Activated T-cell treated with anti-CD3 and anti-CD28 coated beads, Interleukin-2, amount 50 U/mL, for 4 hours (primary cell): ENCODE results near the gene LRRC58. TPM values are rescaled to one million over a fixed set of nuclear protein-coding genes. Genes with fewer than 3 reads are reported as not detected.

Experiments
- ATAC-seq, 2 donors: fragments of 200-7000 bp; cut with Tn5 transposase; one replicate each; pipeline ENCODE4 v1.10.0; 2021
- DNase-seq: peaks from one replicate; pipeline ENCODE4 v3.0.0-alpha.2; 2020
- H3K27me3 Mint-ChIP-seq: one replicate; pipeline ENCODE4 v1.8.0; 2021; ENCODE audit warnings: low read depth, mixed read lengths
- H3K36me3 Mint-ChIP-seq: one replicate; pipeline ENCODE4 v1.8.0; 2022; ENCODE audit warnings: mixed read lengths; ENCODE audit not compliant: insufficient read depth
- H3K4me1 Mint-ChIP-seq: one replicate; pipeline ENCODE4 v1.8.0; 2021; ENCODE audit warnings: low read depth, mixed read lengths
- H3K4me3 Mint-ChIP-seq: one replicate; pipeline ENCODE4 v1.8.0; 2021; ENCODE audit warnings: mild to moderate bottlenecking, moderate library complexity, mixed read lengths
- H3K9me3 Mint-ChIP-seq: one replicate; pipeline ENCODE4 v1.8.0; 2021; ENCODE audit warnings: mixed read lengths
- total RNA-seq, 3 donors: library from RNA; stranded (reverse); gene quantifications; one replicate each; pipeline ENCODE4 v1.2.1, GENCODE V29; 2021

LRRC58 gene
- total RNA-seq, 3 donors from 2014 or later = 39.1 to 44.3 (median 39.9) TPM

- Mint-ChIP-seq H3K4me3 (no peak overlapping the region), H3K4me1 (peaks cover 3% of the 10 kb centered on the region), H3K9me3 (no peaks in the 10 kb centered on the region), H3K27me3 (peaks cover 42% of the 10 kb centered on the region), H3K36me3 (no peaks in the 10 kb centered on the region)
- DNase-seq (no peak), ATAC-seq (no peak)
Observed at GRCh38 chr3:120280026-120280425, 69.1 kb downstream of the LRRC58 start.

GRCh38 chr3:120276767-120277166, 72.4 kb downstream of the LRRC58 start:
- DNase-seq (no peak), ATAC-seq (no peak)
- Mint-ChIP-seq H3K9me3 (no peaks in the 10 kb centered on the region), H3K4me1 (no peaks in the 10 kb centered on the region), H3K4me3 (no peak overlapping the region), H3K36me3 (no peaks in the 10 kb centered on the region), H3K27me3 (peaks cover 22% of the 10 kb centered on the region)

DNA sequence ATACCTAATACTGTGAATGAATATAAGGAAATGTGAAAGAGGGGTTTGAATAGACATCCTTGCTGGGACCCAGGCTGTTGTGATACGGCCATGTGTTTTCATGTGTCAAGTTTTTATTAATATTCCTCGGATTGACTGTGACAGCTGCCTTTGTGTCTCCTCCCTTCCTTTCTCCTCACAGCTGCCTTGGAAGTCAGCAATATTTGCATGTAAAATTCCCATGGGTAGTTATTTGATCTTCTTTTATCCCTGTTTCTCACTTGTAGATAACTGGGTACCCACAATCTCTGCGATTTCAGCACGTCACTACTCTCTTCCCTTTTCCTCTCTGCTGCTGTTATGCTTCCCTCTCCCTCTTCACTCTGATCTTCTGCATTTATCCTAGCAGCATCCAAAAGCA, 73.5 kb downstream of the LRRC58 start:
- Mint-ChIP-seq H3K4me3 (no peak overlapping the region), H3K9me3 (no peaks in the 10 kb centered on the region), H3K27me3 (peaks cover 17% of the 10 kb centered on the region), H3K36me3 (no peaks in the 10 kb centered on the region), H3K4me1 (no peaks in the 10 kb centered on the region)
- DNase-seq (no peak), ATAC-seq (no peak)

- no peaks in the 10 kb centered on the region for H3K4me1 Mint-ChIP-seq
- no peaks in the 10 kb centered on the region for H3K36me3 Mint-ChIP-seq
- no peak for ATAC-seq
- no peaks in the 10 kb centered on the region for H3K9me3 Mint-ChIP-seq
- DNase-seq = no peak
- peaks cover 15% of the 10 kb centered on the region for H3K27me3 Mint-ChIP-seq
- no peak overlapping the region for H3K4me3 Mint-ChIP-seq
Observed at GRCh38 chr3:120274739-120275167, 74.4 kb downstream of the LRRC58 start.

Other genes starting within 250 kb of the LRRC58 start
- under 1 TPM; 0.10 to 0.38 (median 0.16) TPM for gene GPR156, start 64.1 kb downstream of the LRRC58 start, total RNA-seq
- gene FSTL1, start 101.6 kb upstream of the LRRC58 start, total RNA-seq = 1 to 10 TPM in 1 of 3 donors, under 1 TPM in 2; 0.58 to 1.2 (median 0.91) TPM
- gene NDUFB4, start 247.0 kb upstream of the LRRC58 start, total RNA-seq = 100 to 1,000 TPM in 2 of 3 donors, 10 to 100 TPM in 1; 93.2 to 108 (median 104) TPM